Measurements from ENCODE around the gene C22orf39. TPM values are rescaled to one million over a fixed set of nuclear protein-coding genes. Genes with fewer than 3 reads are reported as not detected.

C22orf39 gene
- polyA plus RNA-seq, 2 of the 4 experiments (the other 2 are of a cell fraction): 19.4 to 19.5 TPM

- Histone ChIP-seq H3K27ac (no peak overlapping the region), H3K4me2 (no peak overlapping the region), H3K4me3 (no peak overlapping the region), H3K4me1 (no peaks in the 10 kb centered on the region), H3K9me3 (no peaks in the 10 kb centered on the region)
- ChIA-PET POLR2A (no interaction called here), CTCF (interaction anchor here (1.2 kb wide), 2 partner anchors 9 to 119 kb away, joined by 3 read pairs; no protein-coding TSS in a partner anchor)
- ATAC-seq (no peak), FAIRE-seq (no peak), DNase-seq (ENCODE audit: low read depth in 1 of 2, low spot score in 1 of 2) (no peak)
- TF ChIP-seq NPAS2 (CRISPR knock-in tag; IDR thresholded peaks at IDR 0.05; ENCODE audit: borderline replicate concordance) (no peak), POLR2A (IDR thresholded peaks at IDR 0.05; ENCODE audit: low read length) (no peak), ZNF302 (CRISPR knock-in tag; IDR thresholded peaks at IDR 0.05) (no peak), SMC3 (IDR thresholded peaks at IDR 0.05) (no peak)
- TF ChIP-seq, protein P1, sequence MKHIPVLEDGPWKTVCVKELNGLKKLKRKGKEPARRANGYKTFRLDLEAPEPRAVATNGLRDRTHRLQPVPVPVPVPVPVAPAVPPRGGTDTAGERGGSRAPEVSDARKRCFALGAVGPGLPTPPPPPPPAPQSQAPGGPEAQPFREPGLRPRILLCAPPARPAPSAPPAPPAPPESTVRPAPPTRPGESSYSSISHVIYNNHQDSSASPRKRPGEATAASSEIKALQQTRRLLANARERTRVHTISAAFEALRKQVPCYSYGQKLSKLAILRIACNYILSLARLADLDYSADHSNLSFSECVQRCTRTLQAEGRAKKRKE (CRISPR knock-in tag; IDR thresholded peaks at IDR 0.05; ENCODE audit: low read depth): no peak
- TF ChIP-seq, protein P2, sequence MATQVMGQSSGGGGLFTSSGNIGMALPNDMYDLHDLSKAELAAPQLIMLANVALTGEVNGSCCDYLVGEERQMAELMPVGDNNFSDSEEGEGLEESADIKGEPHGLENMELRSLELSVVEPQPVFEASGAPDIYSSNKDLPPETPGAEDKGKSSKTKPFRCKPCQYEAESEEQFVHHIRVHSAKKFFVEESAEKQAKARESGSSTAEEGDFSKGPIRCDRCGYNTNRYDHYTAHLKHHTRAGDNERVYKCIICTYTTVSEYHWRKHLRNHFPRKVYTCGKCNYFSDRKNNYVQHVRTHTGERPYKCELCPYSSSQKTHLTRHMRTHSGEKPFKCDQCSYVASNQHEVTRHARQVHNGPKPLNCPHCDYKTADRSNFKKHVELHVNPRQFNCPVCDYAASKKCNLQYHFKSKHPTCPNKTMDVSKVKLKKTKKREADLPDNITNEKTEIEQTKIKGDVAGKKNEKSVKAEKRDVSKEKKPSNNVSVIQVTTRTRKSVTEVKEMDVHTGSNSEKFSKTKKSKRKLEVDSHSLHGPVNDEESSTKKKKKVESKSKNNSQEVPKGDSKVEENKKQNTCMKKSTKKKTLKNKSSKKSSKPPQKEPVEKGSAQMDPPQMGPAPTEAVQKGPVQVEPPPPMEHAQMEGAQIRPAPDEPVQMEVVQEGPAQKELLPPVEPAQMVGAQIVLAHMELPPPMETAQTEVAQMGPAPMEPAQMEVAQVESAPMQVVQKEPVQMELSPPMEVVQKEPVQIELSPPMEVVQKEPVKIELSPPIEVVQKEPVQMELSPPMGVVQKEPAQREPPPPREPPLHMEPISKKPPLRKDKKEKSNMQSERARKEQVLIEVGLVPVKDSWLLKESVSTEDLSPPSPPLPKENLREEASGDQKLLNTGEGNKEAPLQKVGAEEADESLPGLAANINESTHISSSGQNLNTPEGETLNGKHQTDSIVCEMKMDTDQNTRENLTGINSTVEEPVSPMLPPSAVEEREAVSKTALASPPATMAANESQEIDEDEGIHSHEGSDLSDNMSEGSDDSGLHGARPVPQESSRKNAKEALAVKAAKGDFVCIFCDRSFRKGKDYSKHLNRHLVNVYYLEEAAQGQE (IDR thresholded peaks at IDR 0.05): no peak
- WGBS (ENCODE audit: missing lambda C conversion rate): 86% methylated on average over 5 of the region's 5 CpGs
These were observed 27.9 kb downstream of the C22orf39 start for GRCh38 chr22:19419464-19420178.

DNA sequence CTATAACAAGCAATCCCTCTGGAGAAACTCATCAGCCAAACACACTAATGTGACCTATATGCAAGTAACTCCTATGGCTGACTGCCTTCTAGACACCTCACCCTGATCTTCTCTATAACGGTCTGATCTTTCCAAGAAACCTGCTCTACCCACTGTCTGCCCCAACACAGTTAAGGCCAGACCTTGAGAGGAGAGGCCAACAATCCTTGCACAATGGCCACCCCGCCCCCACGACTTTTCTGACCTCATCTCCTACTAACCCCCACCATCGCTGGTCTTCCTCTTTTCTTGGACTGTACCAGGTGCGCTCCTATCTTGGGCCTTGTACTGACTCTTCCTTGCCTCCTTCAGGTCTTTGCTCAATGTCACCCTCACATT is 28.4 kb downstream of the C22orf39 start:
- FAIRE-seq (no peak), DNase-seq (ENCODE audit: low read depth in 1 of 2, low spot score in 1 of 2) (no peak), ATAC-seq (no peak)
- no peak overlapping the region for H3K4me3 ChIP-seq
- ChIA-PET CTCF (interaction anchor here (1.2 kb wide), 1 partner anchor 119 kb away, joined by 3 read pairs; no protein-coding TSS in a partner anchor), POLR2A (no interaction called here)
- no peaks in the 10 kb centered on the region for H3K4me1 ChIP-seq
- no peaks in the 10 kb centered on the region for H3K9me3 ChIP-seq
- H3K27ac ChIP-seq: no peak overlapping the region
- no peak overlapping the region for H3K4me2 ChIP-seq
- 89% methylated on average over 5 of the region's 5 CpGs for WGBS (ENCODE audit: missing lambda C conversion rate)
- TF ChIP-seq, protein P3, sequence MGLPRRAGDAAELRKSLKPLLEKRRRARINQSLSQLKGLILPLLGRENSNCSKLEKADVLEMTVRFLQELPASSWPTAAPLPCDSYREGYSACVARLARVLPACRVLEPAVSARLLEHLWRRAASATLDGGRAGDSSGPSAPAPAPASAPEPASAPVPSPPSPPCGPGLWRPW (IDR thresholded peaks at IDR 0.05): no peak
- TF ChIP-seq MYC (IDR thresholded peaks at IDR 0.05; ENCODE audit: borderline replicate concordance, low read length) (no peak), NR3C1 (IDR thresholded peaks at IDR 0.05) (no peak), ZFP36 (IDR thresholded peaks at IDR 0.05; ENCODE audit: borderline replicate concordance, partially characterized antibody) (no peak), SMC3 (IDR thresholded peaks at IDR 0.05) (no peak), JUNB (IDR thresholded peaks at IDR 0.05) (no peak), CBX8 (IDR thresholded peaks at IDR 0.05) (no peak), BHLHE40 (IDR thresholded peaks at IDR 0.05; ENCODE audit: low read depth, low read length) (no peak), FOXS1 (CRISPR knock-in tag; IDR thresholded peaks at IDR 0.05) (no peak), JUN (IDR thresholded peaks at IDR 0.05) (no peak), EHMT2 (IDR thresholded peaks at IDR 0.05; ENCODE audit: low read depth) (no peak), RCOR1 (IDR thresholded peaks at IDR 0.05; ENCODE audit: low read depth, low read length) (no peak), ZC3H11A (IDR thresholded peaks at IDR 0.05) (no peak)

- Histone ChIP-seq H3K4me1 (no peaks in the 10 kb centered on the region), H3K9me3 (no peaks in the 10 kb centered on the region), H3K4me2 (no peak overlapping the region), H3K4me3 (no peak overlapping the region), H3K27ac (no peak overlapping the region)
- DNase-seq (ENCODE audit: low read depth in 1 of 2, low spot score in 1 of 2) (no peak), ATAC-seq (no peak), FAIRE-seq (no peak)
- TF ChIP-seq FOSL2 (IDR thresholded peaks at IDR 0.05): no peak
- no peak for TF ChIP-seq FOSL2 (CRISPR knock-in tag; IDR thresholded peaks at IDR 0.05)
- no peak for TF ChIP-seq ZSCAN20 (CRISPR knock-in tag; IDR thresholded peaks at IDR 0.05)
- no peak for TF ChIP-seq NPAS2 (CRISPR knock-in tag; IDR thresholded peaks at IDR 0.05; ENCODE audit: borderline replicate concordance)
- TF ChIP-seq ELK1 (IDR thresholded peaks at IDR 0.05; ENCODE audit: low read depth, low read length): no peak
- no peak for TF ChIP-seq ZNF302 (CRISPR knock-in tag; IDR thresholded peaks at IDR 0.05)
- no peak for TF ChIP-seq HEYL (CRISPR knock-in tag; IDR thresholded peaks at IDR 0.05)
- no peak for TF ChIP-seq RCOR1 (IDR thresholded peaks at IDR 0.05; ENCODE audit: low read depth, low read length)
- TF ChIP-seq MAFK (IDR thresholded peaks at IDR 0.05; ENCODE audit: partially characterized antibody): no peak
- no peak for TF ChIP-seq CBX8 (IDR thresholded peaks at IDR 0.05)
- no peak for TF ChIP-seq E2F6 (IDR thresholded peaks at IDR 0.05; ENCODE audit: borderline replicate concordance, low read depth)
- ChIA-PET POLR2A (no interaction called here), CTCF (interaction anchor here (1.2 kb wide), 1 partner anchor 217 kb away, joined by 3 read pairs; no protein-coding TSS in a partner anchor)
- WGBS (ENCODE audit: missing lambda C conversion rate): 81% methylated on average over 4 of the region's 4 CpGs
These were observed 34.6 kb downstream of the C22orf39 start for GRCh38 chr22:19412923-19413322.
